GM23338 (cell line): Measurements from ENCODE around the gene ABCC12. TPM values are rescaled to one million over a fixed set of nuclear protein-coding genes. Genes with fewer than 3 reads are reported as not detected.

ENCODE experiments used
- ATAC-seq: fragments of 200-7000 bp; cut with Tn5 transposase; 3 replicates; pipeline ENCODE4 v1.9.1; 2020
- DNase-seq: peaks from one replicate; pipeline ENCODE4 v3.0.0-alpha.2; 2015; ENCODE audit warnings: low spot score
- H2AFZ ChIP-seq: fragments of 200-600 bp; sonication (generic); 2 replicates; pipeline ENCODE4 v1.8.0; 2016; ENCODE audit warnings: antibody characterized with exemption, mild to moderate bottlenecking, moderate library complexity
- H3F3A ChIP-seq: fragments of 200-600 bp; sonication (generic); replicated peaks from 2 replicates; pipeline ENCODE4 v1.8.0; 2017; ENCODE audit warnings: antibody characterized with exemption, mixed run types, low read depth
- H3K27ac ChIP-seq: fragments of 200-600 bp; sonication (generic); 2 replicates; pipeline ENCODE4 v1.6.1; 2016; ENCODE audit warnings: low read depth
- H3K27me3 ChIP-seq: fragments of 200-600 bp; sonication (generic); 2 replicates; pipeline ENCODE4 v1.8.0; 2016; ENCODE audit warnings: mild to moderate bottlenecking, mixed run types, moderate library complexity; ENCODE audit not compliant: insufficient read depth
- H3K36me3 ChIP-seq: fragments of 200-600 bp; sonication (generic); 2 replicates; pipeline ENCODE4 v1.8.0; 2016; ENCODE audit warnings: mild to moderate bottlenecking; ENCODE audit not compliant: insufficient read depth
- H3K4me1 ChIP-seq: fragments of 200-600 bp; sonication (generic); 2 replicates; pipeline ENCODE4 v1.8.0; 2016; ENCODE audit warnings: mild to moderate bottlenecking, moderate library complexity; ENCODE audit not compliant: insufficient read depth
- H3K4me2 ChIP-seq: fragments of 200-600 bp; sonication (generic); 2 replicates; pipeline ENCODE4 v1.7.1; 2017; ENCODE audit warnings: mixed run types
- H3K4me3 ChIP-seq: fragments of 200-600 bp; sonication (generic); 2 replicates; pipeline ENCODE4 v1.6.1; 2016; ENCODE audit warnings: mixed run types
- H3K79me2 ChIP-seq: fragments of 200-600 bp; sonication (generic); replicated peaks from 2 replicates; pipeline ENCODE4 v1.8.0; 2017; ENCODE audit warnings: mild to moderate bottlenecking; ENCODE audit not compliant: insufficient read depth
- H3K9me2 ChIP-seq: fragments of 200-600 bp; sonication (generic); 2 replicates; pipeline ENCODE4 v1.8.0; 2017; ENCODE audit not compliant: insufficient read depth
- H4K20me1 ChIP-seq: fragments of 200-600 bp; sonication (generic); replicated peaks from 2 replicates; pipeline ENCODE4 v1.8.0; 2017; ENCODE audit warnings: mild to moderate bottlenecking; ENCODE audit not compliant: insufficient read depth
- H3K27ac Mint-ChIP-seq: 2 replicates; pipeline ENCODE4 v1.8.0; 2020; ENCODE audit warnings: inconsistent platforms, mild to moderate bottlenecking, moderate library complexity, mixed read lengths
- H3K27me3 Mint-ChIP-seq: 3 replicates; pipeline ENCODE4 v1.8.0; 2022; ENCODE audit warnings: low read depth, mild to moderate bottlenecking, moderate library complexity, mixed read lengths, inconsistent platforms; ENCODE audit not compliant: insufficient read depth, poor library complexity
- H3K36me3 Mint-ChIP-seq: 3 replicates; pipeline ENCODE4 v1.8.0; 2021; ENCODE audit warnings: low read depth, mild to moderate bottlenecking, inconsistent platforms, moderate library complexity, mixed read lengths
- H3K4me1 Mint-ChIP-seq: 3 replicates; pipeline ENCODE4 v1.8.0; 2020; ENCODE audit warnings: mild to moderate bottlenecking, inconsistent platforms, mixed read lengths
- H3K4me3 Mint-ChIP-seq: 3 replicates; pipeline ENCODE4 v1.8.0; 2021; ENCODE audit warnings: moderate library complexity, mild to moderate bottlenecking, inconsistent platforms, mixed read lengths
- H3K9me3 Mint-ChIP-seq: 3 replicates; pipeline ENCODE4 v1.8.0; 2020; ENCODE audit warnings: moderate library complexity, mild to moderate bottlenecking, inconsistent platforms, mixed read lengths
- EZH2 ChIP-seq: fragments of 200-600 bp; sonication (generic); IDR thresholded peaks from one replicate; pipeline ENCODE4 v1.8.0; 2017; ENCODE audit warnings: antibody characterized with exemption, mild to moderate bottlenecking, low read depth; ENCODE audit not compliant: unreplicated experiment
- NANOG ChIP-seq: IDR thresholded peaks from 2 replicates; pipeline ENCODE4 v1.6.1; 2016; ENCODE audit warnings: antibody characterized with exemption, borderline replicate concordance
- POLR2AphosphoS5 ChIP-seq: IDR thresholded peaks from 2 replicates; pipeline ENCODE4 v1.6.1; 2016; ENCODE audit warnings: antibody characterized with exemption, low read depth
- polyA plus RNA-seq: library from polyadenylated mRNA; unstranded; fragments of >200 nt; fragmentation: Nextera tagmentation; extraction: Ambion mirVana; gene quantifications from 2 replicates; pipeline ENCODE4 v1.2.1, GENCODE V29; 2016
- total RNA-seq: library from RNA; depleted of rRNA; stranded (reverse); fragments of >200 nt; shearing (Covaris generic); gene quantifications from 2 replicates; pipeline ENCODE4 v1.2.3, GENCODE V29; 2014
- TF ChIP-seq, protein P1 (sequence below): fragments of 250-450 bp; sonication (Bioruptor Pico); IDR thresholded peaks from 2 replicates; pipeline ENCODE4 v1.5.0; 2020; ENCODE audit warnings: mild to moderate bottlenecking, moderate library complexity
- TF ChIP-seq, protein P2 (sequence below): IDR thresholded peaks from 2 replicates; pipeline ENCODE4 v1.6.1; 2016; ENCODE audit warnings: antibody characterized with exemption
- TF ChIP-seq, protein P3 (sequence below): IDR thresholded peaks from one replicate; pipeline ENCODE4 v1.6.1; 2018; ENCODE audit warnings: antibody characterized with exemption; ENCODE audit not compliant: unreplicated experiment

Gene ABCC12
- total and polyA plus RNA-seq, 2 experiments from 2014 or later = not detected

GRCh38 chr16:48113471-48113870, 42.3 kb downstream of the ABCC12 start (continued):
- TF ChIP-seq, protein P1, sequence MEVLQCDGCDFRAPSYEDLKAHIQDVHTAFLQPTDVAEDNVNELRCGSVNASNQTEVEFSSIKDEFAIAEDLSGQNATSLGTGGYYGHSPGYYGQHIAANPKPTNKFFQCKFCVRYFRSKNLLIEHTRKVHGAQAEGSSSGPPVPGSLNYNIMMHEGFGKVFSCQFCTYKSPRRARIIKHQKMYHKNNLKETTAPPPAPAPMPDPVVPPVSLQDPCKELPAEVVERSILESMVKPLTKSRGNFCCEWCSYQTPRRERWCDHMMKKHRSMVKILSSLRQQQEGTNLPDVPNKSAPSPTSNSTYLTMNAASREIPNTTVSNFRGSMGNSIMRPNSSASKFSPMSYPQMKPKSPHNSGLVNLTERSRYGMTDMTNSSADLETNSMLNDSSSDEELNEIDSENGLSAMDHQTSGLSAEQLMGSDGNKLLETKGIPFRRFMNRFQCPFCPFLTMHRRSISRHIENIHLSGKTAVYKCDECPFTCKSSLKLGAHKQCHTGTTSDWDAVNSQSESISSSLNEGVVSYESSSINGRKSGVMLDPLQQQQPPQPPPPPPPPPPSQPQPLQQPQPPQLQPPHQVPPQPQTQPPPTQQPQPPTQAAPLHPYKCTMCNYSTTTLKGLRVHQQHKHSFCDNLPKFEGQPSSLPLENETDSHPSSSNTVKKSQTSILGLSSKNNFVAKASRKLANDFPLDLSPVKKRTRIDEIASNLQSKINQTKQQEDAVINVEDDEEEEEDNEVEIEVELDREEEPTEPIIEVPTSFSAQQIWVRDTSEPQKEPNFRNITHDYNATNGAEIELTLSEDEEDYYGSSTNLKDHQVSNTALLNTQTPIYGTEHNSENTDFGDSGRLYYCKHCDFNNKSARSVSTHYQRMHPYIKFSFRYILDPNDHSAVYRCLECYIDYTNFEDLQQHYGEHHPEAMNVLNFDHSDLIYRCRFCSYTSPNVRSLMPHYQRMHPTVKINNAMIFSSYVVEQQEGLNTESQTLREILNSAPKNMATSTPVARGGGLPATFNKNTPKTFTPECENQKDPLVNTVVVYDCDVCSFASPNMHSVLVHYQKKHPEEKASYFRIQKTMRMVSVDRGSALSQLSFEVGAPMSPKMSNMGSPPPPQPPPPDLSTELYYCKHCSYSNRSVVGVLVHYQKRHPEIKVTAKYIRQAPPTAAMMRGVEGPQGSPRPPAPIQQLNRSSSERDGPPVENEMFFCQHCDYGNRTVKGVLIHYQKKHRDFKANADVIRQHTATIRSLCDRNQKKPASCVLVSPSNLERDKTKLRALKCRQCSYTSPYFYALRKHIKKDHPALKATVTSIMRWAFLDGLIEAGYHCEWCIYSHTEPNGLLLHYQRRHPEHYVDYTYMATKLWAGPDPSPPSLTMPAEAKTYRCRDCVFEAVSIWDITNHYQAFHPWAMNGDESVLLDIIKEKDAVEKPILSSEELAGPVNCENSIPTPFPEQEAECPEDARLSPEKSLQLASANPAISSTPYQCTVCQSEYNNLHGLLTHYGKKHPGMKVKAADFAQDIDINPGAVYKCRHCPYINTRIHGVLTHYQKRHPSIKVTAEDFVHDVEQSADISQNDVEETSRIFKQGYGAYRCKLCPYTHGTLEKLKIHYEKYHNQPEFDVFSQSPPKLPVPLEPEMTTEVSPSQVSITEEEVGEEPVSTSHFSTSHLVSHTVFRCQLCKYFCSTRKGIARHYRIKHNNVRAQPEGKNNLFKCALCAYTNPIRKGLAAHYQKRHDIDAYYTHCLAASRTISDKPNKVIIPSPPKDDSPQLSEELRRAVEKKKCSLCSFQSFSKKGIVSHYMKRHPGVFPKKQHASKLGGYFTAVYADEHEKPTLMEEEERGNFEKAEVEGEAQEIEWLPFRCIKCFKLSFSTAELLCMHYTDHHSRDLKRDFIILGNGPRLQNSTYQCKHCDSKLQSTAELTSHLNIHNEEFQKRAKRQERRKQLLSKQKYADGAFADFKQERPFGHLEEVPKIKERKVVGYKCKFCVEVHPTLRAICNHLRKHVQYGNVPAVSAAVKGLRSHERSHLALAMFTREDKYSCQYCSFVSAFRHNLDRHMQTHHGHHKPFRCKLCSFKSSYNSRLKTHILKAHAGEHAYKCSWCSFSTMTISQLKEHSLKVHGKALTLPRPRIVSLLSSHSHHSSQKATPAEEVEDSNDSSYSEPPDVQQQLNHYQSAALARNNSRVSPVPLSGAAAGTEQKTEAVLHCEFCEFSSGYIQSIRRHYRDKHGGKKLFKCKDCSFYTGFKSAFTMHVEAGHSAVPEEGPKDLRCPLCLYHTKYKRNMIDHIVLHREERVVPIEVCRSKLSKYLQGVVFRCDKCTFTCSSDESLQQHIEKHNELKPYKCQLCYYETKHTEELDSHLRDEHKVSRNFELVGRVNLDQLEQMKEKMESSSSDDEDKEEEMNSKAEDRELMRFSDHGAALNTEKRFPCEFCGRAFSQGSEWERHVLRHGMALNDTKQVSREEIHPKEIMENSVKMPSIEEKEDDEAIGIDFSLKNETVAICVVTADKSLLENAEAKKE (CRISPR knock-in tag) = no peak

DNA sequence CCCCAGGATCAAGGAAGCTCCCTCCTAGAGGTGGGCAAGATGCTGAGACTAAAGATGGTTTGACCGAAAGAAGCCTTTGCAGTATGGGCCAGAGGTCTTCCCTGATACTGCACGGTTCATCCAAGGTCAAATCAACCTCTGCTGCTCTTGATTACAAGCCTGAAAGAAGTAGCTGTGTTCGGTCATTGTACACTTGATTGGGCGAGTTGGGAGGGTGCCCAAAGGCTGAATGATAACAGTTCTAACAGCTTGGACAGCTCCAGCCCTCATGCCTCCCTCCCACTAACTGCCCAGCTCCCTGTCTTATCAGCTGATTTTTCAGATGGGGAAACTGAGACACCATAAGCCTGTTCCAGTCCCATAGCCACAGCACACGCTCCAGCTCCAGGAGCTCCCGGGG, 42.8 kb downstream of the ABCC12 start:
- Histone ChIP-seq H3K36me3 (no peaks in the 10 kb centered on the region), H3K27me3 (no peaks in the 10 kb centered on the region), H3K79me2 (no peaks in the 10 kb centered on the region), H3K4me2 (no peak overlapping the region), H3K9me2 (no peaks in the 10 kb centered on the region; the same call in 1 of the 2 replicates), H3K4me3 (no peak overlapping the region), H4K20me1 (no peaks in the 10 kb centered on the region), H2AFZ (no peak overlapping the region), H3K27ac (no peak overlapping the region), H3F3A (no peaks in the 10 kb centered on the region), H3K4me1 (no peaks in the 10 kb centered on the region)
- TF ChIP-seq EZH2 (no peak), NANOG (no peak), POLR2AphosphoS5 (no peak)
- TF ChIP-seq, protein P2, sequence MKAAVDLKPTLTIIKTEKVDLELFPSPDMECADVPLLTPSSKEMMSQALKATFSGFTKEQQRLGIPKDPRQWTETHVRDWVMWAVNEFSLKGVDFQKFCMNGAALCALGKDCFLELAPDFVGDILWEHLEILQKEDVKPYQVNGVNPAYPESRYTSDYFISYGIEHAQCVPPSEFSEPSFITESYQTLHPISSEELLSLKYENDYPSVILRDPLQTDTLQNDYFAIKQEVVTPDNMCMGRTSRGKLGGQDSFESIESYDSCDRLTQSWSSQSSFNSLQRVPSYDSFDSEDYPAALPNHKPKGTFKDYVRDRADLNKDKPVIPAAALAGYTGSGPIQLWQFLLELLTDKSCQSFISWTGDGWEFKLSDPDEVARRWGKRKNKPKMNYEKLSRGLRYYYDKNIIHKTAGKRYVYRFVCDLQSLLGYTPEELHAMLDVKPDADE = no peak
- TF ChIP-seq, protein P3, sequence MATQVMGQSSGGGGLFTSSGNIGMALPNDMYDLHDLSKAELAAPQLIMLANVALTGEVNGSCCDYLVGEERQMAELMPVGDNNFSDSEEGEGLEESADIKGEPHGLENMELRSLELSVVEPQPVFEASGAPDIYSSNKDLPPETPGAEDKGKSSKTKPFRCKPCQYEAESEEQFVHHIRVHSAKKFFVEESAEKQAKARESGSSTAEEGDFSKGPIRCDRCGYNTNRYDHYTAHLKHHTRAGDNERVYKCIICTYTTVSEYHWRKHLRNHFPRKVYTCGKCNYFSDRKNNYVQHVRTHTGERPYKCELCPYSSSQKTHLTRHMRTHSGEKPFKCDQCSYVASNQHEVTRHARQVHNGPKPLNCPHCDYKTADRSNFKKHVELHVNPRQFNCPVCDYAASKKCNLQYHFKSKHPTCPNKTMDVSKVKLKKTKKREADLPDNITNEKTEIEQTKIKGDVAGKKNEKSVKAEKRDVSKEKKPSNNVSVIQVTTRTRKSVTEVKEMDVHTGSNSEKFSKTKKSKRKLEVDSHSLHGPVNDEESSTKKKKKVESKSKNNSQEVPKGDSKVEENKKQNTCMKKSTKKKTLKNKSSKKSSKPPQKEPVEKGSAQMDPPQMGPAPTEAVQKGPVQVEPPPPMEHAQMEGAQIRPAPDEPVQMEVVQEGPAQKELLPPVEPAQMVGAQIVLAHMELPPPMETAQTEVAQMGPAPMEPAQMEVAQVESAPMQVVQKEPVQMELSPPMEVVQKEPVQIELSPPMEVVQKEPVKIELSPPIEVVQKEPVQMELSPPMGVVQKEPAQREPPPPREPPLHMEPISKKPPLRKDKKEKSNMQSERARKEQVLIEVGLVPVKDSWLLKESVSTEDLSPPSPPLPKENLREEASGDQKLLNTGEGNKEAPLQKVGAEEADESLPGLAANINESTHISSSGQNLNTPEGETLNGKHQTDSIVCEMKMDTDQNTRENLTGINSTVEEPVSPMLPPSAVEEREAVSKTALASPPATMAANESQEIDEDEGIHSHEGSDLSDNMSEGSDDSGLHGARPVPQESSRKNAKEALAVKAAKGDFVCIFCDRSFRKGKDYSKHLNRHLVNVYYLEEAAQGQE = no peak
- ATAC-seq (no peak), DNase-seq (no peak)
- Mint-ChIP-seq H3K27ac (no peak overlapping the region), H3K27me3 (peaks cover 4% of the 10 kb centered on the region), H3K9me3 (no peaks in the 10 kb centered on the region), H3K36me3 (no peaks in the 10 kb centered on the region), H3K4me3 (no peak overlapping the region), H3K4me1 (no peaks in the 10 kb centered on the region)
